HT-29 (cell line): Measurements from ENCODE around the gene ATP13A1. TPM values are rescaled to one million over a fixed set of nuclear protein-coding genes. Genes with fewer than 3 reads are reported as not detected.
A peak's percentile ranks its signal among the peaks of the same experiment; 100 is the strongest.
"Not testable (repeated sequence)": the region's sequence is repeated elsewhere in the genome, so short reads cannot be mapped to it uniquely, and the experiment has no call there.

Experiments used
- DNase-seq: peaks from one replicate; pipeline ENCODE4 v3.0.0-alpha.2; 2015; ENCODE audit warnings: low spot score
- small RNA-seq: library from RNA; depleted of rRNA; stranded (forward); fragments of <200 nt; gene quantifications from one replicate; pipeline ENCODE3, GENCODE V24; 2014
- total RNA-seq: library from RNA; depleted of rRNA; stranded (reverse); fragments of >200 nt; shearing (Covaris generic); gene quantifications from 2 replicates; pipeline ENCODE4 v1.2.3, GENCODE V29; 2014; rRNA removed

Gene ATP13A1
- total RNA-seq, 1 experiment from 2014 or later: 42.0 TPM

GRCh38 chr19:19623383-19623782, 40.1 kb downstream of the ATP13A1 start:
- DNase-seq: no peak

GRCh38 chr19:19619849-19620210, 43.6 kb downstream of the ATP13A1 start:
- DNase-seq: no peak

GRCh38 chr19:19619181-19619848, 44.2 kb downstream of the ATP13A1 start:
- no peak for DNase-seq

DNA sequence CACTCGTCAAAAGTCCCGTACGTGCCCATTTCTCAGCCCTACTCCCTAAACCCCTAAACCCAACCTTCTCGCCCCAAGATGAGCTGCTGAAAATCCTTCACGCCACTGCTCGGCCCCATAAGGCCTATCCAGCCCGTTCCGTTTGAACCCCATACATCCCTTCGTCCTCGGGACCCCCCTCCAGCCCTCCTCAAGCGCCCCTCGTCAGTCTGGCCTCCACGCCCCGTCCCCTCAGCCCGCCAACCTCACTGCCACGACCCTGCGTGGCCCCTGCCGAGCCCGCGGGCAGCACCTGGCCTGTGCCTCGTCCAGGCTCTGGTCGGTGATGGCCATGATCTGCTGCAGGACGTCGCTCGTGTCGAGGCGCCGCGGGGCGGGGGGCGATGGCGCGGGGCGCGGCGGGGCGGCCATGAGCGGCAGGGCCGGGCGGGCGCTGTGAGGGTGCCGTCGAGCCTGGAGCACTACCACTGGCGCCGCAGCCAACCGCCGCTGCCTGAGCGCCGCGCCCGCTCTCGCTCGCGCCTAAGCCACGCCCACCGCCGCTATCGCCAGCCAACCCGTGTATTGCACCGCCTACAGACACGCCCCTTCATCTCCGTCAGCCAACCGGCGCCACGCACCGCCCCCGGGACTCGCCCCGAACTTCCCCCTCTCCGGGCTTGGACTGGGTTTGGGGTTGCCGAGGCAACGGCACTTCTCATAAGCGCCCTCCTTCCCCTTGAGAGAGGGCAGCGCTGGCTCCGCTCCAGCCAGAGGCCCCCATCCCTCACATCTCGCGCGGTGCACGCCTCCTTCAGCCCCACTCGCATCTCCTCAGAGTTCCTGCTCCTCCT, 45.0 kb downstream of the ATP13A1 start, which contains the start of gene PBX4:
TSS of gene PBX4 (minus strand) at position 469 of the 833 bp plus-strand sequence. CDS start at position 411, 58 bp downstream.
- DNase-seq: peak; percentile 84

DNA sequence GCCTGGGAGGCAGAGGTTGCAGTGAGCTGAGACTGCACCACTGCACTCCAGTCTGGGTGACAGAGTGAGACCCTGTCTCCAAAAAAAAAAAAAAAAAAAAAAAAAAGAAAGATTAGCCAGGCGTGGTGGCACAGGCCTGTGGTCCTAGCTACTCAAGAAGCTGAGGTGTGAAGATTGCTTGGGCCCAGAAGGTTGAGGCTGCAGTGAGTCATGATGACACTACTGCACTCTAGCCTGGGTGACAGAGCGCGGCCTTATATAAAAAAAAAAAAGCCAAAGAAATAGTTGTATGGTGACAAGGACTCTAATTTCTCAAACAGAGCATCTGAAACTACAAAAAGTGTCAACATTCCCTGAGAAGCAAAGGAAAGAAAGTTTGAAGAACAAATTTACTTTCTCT, 48.4 kb downstream of the ATP13A1 start:
- DNase-seq: no peak

DNA sequence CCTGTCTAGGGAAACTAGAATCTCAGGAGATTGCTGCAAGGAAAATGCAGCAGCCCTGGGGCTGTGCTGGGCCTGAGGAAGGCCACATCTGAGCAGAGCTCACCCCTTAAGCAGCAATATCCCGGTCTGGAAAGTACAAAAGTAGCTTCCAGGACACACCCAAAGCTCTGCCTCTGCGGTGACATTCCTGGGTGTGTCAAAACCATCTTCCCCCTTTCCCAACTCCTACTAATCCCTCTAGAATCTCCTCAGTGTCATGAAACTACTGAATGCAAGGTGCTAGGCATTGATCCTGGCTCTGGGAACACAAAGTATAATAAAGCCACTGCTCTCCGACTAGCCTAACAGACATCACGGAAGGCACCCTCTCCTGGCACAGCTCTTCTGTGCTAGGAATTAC, 50.0 kb downstream of the ATP13A1 start:
- no peak for DNase-seq

- DNase-seq: no peak
These were observed 52.9 kb downstream of the ATP13A1 start for GRCh38 chr19:19610376-19611202.

DNA sequence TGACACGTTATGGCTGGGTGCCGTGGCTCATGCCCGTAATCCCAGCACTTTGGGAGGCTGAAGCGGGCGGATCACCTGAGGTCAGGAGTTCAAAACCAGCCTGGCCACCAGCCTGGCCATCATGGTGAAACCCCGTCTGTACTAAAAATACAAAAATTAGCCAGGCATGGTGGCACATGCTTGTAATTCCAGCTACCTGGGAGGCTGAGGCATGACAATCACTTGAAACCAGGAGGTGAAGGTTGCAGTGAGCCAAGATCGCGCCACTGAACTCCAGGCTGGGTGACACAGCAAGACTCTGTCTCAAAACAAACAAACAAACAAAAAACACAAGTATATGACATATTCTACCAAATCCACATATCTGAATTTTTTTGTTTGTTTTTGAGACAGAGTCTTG, 56.8 kb downstream of the ATP13A1 start:
- DNase-seq: not testable (repeated sequence)

DNA sequence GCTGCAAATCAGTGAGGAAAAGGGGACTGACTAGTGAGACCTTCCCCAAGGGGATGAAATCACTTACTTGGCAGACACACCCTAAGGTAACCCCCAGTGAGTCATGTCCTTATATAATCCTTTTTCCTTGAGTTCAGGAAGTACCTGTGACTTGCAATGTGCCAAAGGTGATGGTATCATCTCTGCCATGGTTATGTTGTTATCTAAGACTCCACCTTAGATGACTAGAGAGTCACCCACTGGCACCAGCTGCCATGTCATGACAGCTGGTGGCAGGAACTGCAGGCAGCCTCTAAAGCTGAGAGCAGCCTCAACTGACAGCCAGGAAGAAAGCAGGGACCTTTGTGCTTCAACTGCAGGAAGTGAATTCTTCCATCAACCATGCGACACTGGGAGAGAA, 57.5 kb downstream of the ATP13A1 start:
- peak; percentile 75 for DNase-seq

GRCh38 chr19:19602713-19603324, 60.7 kb downstream of the ATP13A1 start:
- peak; percentile 21 for DNase-seq

DNA sequence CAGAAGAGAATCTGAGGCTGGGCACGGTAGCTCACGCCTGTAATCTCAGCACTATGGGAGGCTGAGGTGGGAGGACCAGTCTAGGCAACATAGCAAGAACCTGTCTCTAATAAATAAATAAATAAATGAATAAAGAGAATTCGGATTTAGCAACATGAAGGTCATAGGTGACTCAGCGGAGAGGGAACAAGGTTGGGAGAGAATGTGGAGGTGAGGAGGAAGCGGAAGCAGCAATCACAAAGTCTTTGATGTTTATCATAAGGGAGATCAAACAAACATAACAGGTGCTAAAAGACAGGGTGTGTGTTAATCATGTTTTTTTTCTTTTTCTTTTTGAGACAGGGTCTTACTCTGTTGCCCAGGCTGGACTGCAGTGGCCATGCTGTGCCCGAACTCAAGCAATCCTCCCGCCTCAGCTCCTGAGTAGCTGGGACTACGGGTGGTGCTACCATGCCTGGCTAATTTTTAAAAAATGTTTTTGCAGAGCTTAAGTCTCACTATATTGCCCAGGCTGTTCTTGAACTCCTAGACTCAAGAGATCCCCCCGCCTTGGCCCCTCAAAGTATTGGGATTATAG, 61.3 kb downstream of the ATP13A1 start:
- DNase-seq: peak; percentile 64

GRCh38 chr19:19600793-19601330, 62.6 kb downstream of the ATP13A1 start:
- no peak for DNase-seq

- DNase-seq: not testable (repeated sequence)
These were observed 64.6 kb downstream of the ATP13A1 start for GRCh38 chr19:19598728-19599451.

GRCh38 chr19:19597809-19598306, 65.6 kb downstream of the ATP13A1 start:
- DNase-seq: no peak

Small RNA genes within 50 kb of the gene (small RNA-seq; reads per million reads assigned to genes)
- not detected for gene AC011458.2

Other genes starting within 250 kb of the ATP13A1 start
- gene TSSK6, start 148.1 kb downstream of the ATP13A1 start, total RNA-seq: 1.3 and 1.5 TPM in 2 replicates
- gene NDUFA13, start 147.5 kb downstream of the ATP13A1 start, total RNA-seq: 190 and 202 TPM in 2 replicates
- 1.0 and 1.9 TPM in 2 replicates for gene YJEFN3, start 134.8 kb downstream of the ATP13A1 start, total RNA-seq
- 0.31 TPM in 1 of 2 replicates, not detected in the other for gene CILP2, start 125.4 kb downstream of the ATP13A1 start, total RNA-seq
- gene PBX4, start 45.0 kb downstream of the ATP13A1 start, total RNA-seq: 2.5 and 3.3 TPM in 2 replicates
- gene LPAR2, start 35.5 kb downstream of the ATP13A1 start, total RNA-seq: 14.1 and 16.2 TPM in 2 replicates
- 15.9 and 19.3 TPM in 2 replicates for gene GMIP, start 20.0 kb downstream of the ATP13A1 start, total RNA-seq
- 2.0 and 4.6 TPM in 2 replicates for gene ZNF101, start 5.2 kb upstream of the ATP13A1 start, total RNA-seq
- 0.26 and 0.38 TPM in 2 replicates for gene ZNF14, start 69.4 kb upstream of the ATP13A1 start, total RNA-seq
- gene ZNF506, start 158.1 kb upstream of the ATP13A1 start, total RNA-seq: 1.8 and 2.3 TPM in 2 replicates
- gene ZNF253, start 202.2 kb upstream of the ATP13A1 start, total RNA-seq: 0.05 and 0.16 TPM in 2 replicates
- 0.03 TPM in 1 of 2 replicates, not detected in the other for gene ZNF93, start 237.3 kb upstream of the ATP13A1 start, total RNA-seq